Measurements from ENCODE around the gene YWHAE. TPM values are rescaled to one million over a fixed set of nuclear protein-coding genes. Genes with fewer than 3 reads are reported as not detected.

YWHAE gene
- total and polyA plus RNA-seq, 9 of the 15 experiments (the other 6 are each of a cell fraction or from before 2014, with no cell fraction given) = 184 to 727 (median 448) TPM

DNA sequence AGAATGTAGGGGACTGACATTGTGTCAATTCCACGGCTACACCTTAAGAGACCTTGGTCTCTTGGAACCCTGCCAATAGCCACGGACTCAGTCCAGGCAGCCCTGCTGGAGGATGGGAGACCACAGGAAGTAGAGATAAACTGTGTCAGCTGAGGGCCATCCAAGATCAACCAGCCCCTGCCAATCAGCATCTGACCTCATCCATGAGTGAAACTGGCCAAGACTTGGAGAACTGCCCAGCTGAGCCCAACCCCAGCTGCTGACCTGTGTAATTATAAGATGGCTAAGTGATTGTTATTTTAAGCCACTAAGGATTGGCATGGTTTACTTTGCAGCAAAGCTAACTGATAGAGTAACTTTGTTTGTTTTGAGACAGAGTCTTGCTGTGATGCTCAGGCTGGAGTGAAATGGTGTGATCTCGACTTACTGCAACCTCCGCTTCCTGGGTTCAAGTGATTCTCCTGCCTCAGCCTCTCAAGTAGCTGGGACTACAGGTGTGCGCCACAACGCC is 13.3 kb upstream of the YWHAE start (continued):
- TF ChIP-seq, protein P1, sequence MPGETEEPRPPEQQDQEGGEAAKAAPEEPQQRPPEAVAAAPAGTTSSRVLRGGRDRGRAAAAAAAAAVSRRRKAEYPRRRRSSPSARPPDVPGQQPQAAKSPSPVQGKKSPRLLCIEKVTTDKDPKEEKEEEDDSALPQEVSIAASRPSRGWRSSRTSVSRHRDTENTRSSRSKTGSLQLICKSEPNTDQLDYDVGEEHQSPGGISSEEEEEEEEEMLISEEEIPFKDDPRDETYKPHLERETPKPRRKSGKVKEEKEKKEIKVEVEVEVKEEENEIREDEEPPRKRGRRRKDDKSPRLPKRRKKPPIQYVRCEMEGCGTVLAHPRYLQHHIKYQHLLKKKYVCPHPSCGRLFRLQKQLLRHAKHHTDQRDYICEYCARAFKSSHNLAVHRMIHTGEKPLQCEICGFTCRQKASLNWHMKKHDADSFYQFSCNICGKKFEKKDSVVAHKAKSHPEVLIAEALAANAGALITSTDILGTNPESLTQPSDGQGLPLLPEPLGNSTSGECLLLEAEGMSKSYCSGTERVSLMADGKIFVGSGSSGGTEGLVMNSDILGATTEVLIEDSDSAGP (CRISPR knock-in tag; IDR thresholded peaks at IDR 0.05) = no peak
- TF ChIP-seq, protein P2, sequence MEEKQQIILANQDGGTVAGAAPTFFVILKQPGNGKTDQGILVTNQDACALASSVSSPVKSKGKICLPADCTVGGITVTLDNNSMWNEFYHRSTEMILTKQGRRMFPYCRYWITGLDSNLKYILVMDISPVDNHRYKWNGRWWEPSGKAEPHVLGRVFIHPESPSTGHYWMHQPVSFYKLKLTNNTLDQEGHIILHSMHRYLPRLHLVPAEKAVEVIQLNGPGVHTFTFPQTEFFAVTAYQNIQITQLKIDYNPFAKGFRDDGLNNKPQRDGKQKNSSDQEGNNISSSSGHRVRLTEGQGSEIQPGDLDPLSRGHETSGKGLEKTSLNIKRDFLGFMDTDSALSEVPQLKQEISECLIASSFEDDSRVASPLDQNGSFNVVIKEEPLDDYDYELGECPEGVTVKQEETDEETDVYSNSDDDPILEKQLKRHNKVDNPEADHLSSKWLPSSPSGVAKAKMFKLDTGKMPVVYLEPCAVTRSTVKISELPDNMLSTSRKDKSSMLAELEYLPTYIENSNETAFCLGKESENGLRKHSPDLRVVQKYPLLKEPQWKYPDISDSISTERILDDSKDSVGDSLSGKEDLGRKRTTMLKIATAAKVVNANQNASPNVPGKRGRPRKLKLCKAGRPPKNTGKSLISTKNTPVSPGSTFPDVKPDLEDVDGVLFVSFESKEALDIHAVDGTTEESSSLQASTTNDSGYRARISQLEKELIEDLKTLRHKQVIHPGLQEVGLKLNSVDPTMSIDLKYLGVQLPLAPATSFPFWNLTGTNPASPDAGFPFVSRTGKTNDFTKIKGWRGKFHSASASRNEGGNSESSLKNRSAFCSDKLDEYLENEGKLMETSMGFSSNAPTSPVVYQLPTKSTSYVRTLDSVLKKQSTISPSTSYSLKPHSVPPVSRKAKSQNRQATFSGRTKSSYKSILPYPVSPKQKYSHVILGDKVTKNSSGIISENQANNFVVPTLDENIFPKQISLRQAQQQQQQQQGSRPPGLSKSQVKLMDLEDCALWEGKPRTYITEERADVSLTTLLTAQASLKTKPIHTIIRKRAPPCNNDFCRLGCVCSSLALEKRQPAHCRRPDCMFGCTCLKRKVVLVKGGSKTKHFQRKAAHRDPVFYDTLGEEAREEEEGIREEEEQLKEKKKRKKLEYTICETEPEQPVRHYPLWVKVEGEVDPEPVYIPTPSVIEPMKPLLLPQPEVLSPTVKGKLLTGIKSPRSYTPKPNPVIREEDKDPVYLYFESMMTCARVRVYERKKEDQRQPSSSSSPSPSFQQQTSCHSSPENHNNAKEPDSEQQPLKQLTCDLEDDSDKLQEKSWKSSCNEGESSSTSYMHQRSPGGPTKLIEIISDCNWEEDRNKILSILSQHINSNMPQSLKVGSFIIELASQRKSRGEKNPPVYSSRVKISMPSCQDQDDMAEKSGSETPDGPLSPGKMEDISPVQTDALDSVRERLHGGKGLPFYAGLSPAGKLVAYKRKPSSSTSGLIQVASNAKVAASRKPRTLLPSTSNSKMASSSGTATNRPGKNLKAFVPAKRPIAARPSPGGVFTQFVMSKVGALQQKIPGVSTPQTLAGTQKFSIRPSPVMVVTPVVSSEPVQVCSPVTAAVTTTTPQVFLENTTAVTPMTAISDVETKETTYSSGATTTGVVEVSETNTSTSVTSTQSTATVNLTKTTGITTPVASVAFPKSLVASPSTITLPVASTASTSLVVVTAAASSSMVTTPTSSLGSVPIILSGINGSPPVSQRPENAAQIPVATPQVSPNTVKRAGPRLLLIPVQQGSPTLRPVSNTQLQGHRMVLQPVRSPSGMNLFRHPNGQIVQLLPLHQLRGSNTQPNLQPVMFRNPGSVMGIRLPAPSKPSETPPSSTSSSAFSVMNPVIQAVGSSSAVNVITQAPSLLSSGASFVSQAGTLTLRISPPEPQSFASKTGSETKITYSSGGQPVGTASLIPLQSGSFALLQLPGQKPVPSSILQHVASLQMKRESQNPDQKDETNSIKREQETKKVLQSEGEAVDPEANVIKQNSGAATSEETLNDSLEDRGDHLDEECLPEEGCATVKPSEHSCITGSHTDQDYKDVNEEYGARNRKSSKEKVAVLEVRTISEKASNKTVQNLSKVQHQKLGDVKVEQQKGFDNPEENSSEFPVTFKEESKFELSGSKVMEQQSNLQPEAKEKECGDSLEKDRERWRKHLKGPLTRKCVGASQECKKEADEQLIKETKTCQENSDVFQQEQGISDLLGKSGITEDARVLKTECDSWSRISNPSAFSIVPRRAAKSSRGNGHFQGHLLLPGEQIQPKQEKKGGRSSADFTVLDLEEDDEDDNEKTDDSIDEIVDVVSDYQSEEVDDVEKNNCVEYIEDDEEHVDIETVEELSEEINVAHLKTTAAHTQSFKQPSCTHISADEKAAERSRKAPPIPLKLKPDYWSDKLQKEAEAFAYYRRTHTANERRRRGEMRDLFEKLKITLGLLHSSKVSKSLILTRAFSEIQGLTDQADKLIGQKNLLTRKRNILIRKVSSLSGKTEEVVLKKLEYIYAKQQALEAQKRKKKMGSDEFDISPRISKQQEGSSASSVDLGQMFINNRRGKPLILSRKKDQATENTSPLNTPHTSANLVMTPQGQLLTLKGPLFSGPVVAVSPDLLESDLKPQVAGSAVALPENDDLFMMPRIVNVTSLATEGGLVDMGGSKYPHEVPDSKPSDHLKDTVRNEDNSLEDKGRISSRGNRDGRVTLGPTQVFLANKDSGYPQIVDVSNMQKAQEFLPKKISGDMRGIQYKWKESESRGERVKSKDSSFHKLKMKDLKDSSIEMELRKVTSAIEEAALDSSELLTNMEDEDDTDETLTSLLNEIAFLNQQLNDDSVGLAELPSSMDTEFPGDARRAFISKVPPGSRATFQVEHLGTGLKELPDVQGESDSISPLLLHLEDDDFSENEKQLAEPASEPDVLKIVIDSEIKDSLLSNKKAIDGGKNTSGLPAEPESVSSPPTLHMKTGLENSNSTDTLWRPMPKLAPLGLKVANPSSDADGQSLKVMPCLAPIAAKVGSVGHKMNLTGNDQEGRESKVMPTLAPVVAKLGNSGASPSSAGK (IDR thresholded peaks at IDR 0.05) = no peak
- TF ChIP-seq MCM3 (IDR thresholded peaks at IDR 0.05) (no peak), DACH1 (IDR thresholded peaks at IDR 0.05; ENCODE audit: partially characterized antibody) (peak; percentile 48)
- TF ChIP-seq, protein P3, sequence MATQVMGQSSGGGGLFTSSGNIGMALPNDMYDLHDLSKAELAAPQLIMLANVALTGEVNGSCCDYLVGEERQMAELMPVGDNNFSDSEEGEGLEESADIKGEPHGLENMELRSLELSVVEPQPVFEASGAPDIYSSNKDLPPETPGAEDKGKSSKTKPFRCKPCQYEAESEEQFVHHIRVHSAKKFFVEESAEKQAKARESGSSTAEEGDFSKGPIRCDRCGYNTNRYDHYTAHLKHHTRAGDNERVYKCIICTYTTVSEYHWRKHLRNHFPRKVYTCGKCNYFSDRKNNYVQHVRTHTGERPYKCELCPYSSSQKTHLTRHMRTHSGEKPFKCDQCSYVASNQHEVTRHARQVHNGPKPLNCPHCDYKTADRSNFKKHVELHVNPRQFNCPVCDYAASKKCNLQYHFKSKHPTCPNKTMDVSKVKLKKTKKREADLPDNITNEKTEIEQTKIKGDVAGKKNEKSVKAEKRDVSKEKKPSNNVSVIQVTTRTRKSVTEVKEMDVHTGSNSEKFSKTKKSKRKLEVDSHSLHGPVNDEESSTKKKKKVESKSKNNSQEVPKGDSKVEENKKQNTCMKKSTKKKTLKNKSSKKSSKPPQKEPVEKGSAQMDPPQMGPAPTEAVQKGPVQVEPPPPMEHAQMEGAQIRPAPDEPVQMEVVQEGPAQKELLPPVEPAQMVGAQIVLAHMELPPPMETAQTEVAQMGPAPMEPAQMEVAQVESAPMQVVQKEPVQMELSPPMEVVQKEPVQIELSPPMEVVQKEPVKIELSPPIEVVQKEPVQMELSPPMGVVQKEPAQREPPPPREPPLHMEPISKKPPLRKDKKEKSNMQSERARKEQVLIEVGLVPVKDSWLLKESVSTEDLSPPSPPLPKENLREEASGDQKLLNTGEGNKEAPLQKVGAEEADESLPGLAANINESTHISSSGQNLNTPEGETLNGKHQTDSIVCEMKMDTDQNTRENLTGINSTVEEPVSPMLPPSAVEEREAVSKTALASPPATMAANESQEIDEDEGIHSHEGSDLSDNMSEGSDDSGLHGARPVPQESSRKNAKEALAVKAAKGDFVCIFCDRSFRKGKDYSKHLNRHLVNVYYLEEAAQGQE (IDR thresholded peaks at IDR 0.05; ENCODE audit: borderline replicate concordance) = no peak
- TF ChIP-seq, protein P3 (CRISPR knock-in tag; IDR thresholded peaks at IDR 0.05; ENCODE audit: low read depth) = no peak

Data from K562 (cell line).